GM12878 (cell line): Measurements from ENCODE around the gene PREX1.

Experiments
- CHD2 ChIP-seq: IDR thresholded peaks from 2 replicates; pipeline ENCODE4 v1.6.1; 2011; ENCODE audit warnings: low read depth, low read length, improper control_type of control experiment, borderline replicate concordance
- CTCF ChIP-seq, 3 experiments: IDR thresholded peaks in 2 of 3; conservative IDR thresholded peaks in 1 of 3; 2 replicates each; pipeline ENCODE4 v1.5.1; 2011; ENCODE audit warnings: low read depth in 3 of 3, low read length in 3 of 3, mild to moderate bottlenecking in 3 of 3, control low read depth in 2 of 3, moderate library complexity in 2 of 3, inconsistent platforms in 1 of 3, mixed read lengths in 1 of 3; ENCODE audit not compliant: control insufficient read depth in 2 of 3, insufficient read depth in 1 of 3; ENCODE audit errors: extremely low read depth in 1 of 3
- E2F8 ChIP-seq: fragments of 450-650 bp; IDR thresholded peaks from 2 replicates; pipeline ENCODE4 v1.6.1; 2018; ENCODE audit warnings: mild to moderate bottlenecking, low read depth, moderate library complexity; ENCODE audit not compliant: partially characterized antibody
- EZH2 ChIP-seq: IDR thresholded peaks from 2 replicates; pipeline ENCODE4 v1.6.1; 2012; ENCODE audit warnings: low read depth, mild to moderate bottlenecking, control low read depth, inconsistent platforms, low read length, borderline replicate concordance; ENCODE audit not compliant: control insufficient read depth
- GATAD2B ChIP-seq: fragments of 450-650 bp; conservative IDR thresholded peaks from 2 replicates; pipeline ENCODE4 v1.6.1; 2017; ENCODE audit warnings: low read depth, mild to moderate bottlenecking, moderate library complexity
- MAX ChIP-seq: IDR thresholded peaks from 2 replicates; pipeline ENCODE4 v1.6.1; 2012; ENCODE audit warnings: low read depth, low read length, improper control_type of control experiment
- POLR2A ChIP-seq: IDR thresholded peaks from 2 replicates; pipeline ENCODE4 v1.6.1; 2011; ENCODE audit warnings: low read depth, mild to moderate bottlenecking, low read length
- RAD51 ChIP-seq: fragments of 450-650 bp; IDR thresholded peaks from 2 replicates; pipeline ENCODE4 v1.6.1; 2016; ENCODE audit warnings: moderate library complexity, mild to moderate bottlenecking, inconsistent platforms
- REST ChIP-seq: IDR thresholded peaks from 2 replicates; pipeline ENCODE4 v1.6.1; 2012; ENCODE audit warnings: mild to moderate bottlenecking, low read depth, low read length
- WRNIP1 ChIP-seq: IDR thresholded peaks from 2 replicates; pipeline ENCODE4 v1.6.1; 2011; ENCODE audit warnings: low read depth, low read length, improper control_type of control experiment, borderline replicate concordance
- ZBTB33 ChIP-seq: fragments of 450-650 bp; IDR thresholded peaks from 2 replicates; pipeline ENCODE4 v1.6.1; 2017; ENCODE audit warnings: mild to moderate bottlenecking
- ZBTB40 ChIP-seq: fragments of 450-650 bp; IDR thresholded peaks from 2 replicates; pipeline ENCODE4 v1.6.1; 2016; ENCODE audit warnings: mild to moderate bottlenecking, moderate library complexity, borderline replicate concordance
- ZNF274 ChIP-seq: IDR thresholded peaks from one replicate; pipeline ENCODE4 v1.8.0; 2011; ENCODE audit not compliant: insufficient read length, insufficient read depth

GRCh38 chr20:48618052-48618451, 209.7 kb downstream of the PREX1 start:
- TF ChIP-seq CTCF (IDR thresholded peaks at IDR 0.05 in 2 of 3, conservative IDR thresholded peaks at IDR 0.05 in 1 of 3; ENCODE audit: control insufficient read depth in 2 of 3, extremely low read depth in 1 of 3, insufficient read depth in 1 of 3, low read depth in 3 of 3, low read length in 3 of 3) (no peak), GATAD2B (no peak), REST (no peak), ZBTB33 (no peak), RAD51 (no peak), ZNF274 (no peak), ZBTB40 (no peak), POLR2A (no peak), EZH2 (no peak), MAX (no peak), CHD2 (no peak), E2F8 (no peak), WRNIP1 (no peak)
